ENCODE data around the gene MAPT.
"Not testable (repeated sequence)": the region's sequence is repeated elsewhere in the genome, so short reads cannot be mapped to it uniquely, and the experiment has no call there.

MAPT gene

DNA sequence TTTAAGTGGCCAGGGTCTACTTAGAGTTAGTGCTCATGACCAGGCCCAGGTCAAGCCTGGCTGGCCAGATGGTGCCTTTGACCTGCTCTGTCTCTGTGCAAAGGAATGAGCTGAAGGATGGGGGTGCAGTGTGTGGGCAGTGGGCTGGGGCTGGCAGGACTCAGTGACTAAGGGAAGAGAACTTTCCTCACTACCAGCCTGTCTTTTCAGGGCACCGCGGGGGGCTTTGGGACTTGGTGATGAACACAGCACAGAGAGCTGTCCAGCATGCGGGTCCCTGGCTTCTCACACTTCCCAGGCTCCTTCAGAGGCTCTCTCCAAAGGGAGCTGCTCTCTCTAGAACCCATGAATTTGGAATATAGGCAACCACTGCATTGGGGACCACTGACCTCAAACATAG, 61.7 kb downstream of the MAPT start:
- DNase-seq, result no peak

DNA sequence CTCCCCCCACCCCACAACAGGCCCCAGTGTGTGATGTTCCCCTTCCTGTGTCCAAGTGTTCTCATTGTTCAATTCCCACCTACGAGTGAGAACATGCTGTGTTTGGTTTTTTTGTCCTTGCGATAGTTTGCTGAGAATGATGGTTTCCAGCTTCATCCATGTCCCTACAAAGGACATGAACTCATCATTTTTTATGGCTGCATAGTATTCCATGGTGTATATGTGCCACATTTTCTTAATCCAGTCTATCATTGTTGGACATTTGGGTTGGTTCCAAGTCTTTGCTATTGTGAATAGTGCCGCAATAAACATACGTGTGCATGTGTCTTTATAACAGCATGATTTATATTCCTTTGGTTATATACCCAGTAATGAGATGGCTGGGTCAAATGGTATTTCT, 62.4 kb downstream of the MAPT start:
- DNase-seq, result not testable (repeated sequence)

DNA sequence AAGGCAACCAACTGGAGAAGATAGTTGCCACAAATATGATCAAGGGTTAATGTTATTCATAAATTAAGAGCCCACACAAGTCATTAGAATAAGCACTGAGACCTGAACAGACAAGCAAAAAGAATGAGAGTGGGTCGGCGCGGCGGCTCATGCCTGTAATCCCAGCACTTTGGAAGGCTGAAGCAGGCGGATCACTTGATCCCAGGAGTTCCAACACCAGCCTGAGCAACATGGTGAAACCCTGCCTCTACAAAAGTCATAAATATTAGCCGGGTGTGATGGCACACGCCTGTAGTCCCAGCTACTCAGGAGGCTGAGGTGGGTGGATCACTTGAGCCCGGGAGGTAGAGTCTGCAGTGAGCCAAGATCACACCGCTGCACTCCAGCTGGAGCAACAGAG, 64.0 kb downstream of the MAPT start:
- no peak for DNase-seq

DNA sequence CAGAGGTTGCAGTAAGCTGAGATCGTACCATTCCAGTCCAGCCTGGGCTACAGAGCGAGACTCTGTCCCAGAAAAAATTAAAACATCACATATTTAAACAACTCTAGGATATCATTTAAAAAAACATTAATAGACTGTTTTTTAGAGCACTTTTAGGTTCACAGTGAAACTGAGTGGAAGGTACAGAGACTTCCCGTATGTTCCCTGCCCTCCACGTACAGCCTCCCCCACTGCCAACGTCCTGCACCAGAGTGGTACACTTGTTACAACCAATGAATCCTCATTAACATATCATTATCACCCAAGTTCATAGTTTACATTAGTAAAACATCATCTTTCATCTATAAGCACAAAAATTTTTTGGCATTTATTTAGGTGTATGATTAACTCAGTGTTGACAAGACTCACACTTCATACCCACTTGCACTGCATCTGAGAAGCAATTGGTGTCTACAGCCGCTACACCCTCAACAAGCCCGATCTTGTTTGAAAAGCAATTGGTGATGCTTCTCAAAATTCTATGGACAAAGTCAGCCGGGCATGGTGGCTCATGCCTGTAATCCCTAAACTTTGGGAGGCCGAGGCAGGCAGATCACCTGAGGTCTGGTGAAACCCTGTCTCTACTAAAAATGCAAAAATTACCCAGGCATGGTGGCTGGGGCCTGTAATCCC, 64.8 kb downstream of the MAPT start:
- DNase-seq, result no peak

DNA sequence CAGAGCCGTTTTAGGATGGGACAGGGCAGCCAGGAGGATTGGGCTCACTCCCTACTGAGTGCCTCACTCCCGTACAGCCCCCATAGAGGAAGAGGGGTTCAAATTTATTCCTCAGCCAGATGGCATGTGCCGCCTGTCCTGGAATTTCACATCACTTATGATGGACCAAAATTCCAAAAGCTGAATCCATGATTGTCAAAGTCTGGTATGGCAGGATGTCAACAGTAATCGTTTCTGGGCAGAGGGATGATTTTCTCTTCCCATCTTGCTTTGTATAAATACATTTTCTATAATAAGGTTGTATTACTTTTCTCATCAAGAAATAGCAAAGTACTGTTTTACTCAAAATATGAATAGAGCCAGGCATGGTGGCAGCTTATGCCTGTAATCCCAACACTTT, 66.0 kb downstream of the MAPT start:
- no peak for DNase-seq

DNA sequence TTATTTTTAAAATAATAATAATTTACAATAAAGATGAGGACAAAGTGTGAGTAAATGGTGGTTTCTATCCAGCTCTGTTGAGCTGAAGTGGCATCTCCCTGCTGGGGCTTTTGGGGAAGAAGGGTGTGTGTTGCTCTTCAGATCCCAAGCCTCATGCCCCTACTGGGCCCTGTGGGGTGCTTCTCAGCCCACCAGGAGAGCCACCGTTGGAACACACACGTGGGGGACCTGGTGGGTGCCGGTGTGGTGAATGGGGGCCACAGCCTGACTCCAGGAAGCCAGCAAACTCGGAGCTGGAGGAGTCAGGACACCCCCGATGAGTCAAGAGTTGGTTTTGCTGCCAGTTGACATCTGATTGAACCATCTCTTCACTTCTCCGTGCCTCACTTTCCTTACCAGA, 66.9 kb downstream of the MAPT start:
- no peak for DNase-seq

DNA sequence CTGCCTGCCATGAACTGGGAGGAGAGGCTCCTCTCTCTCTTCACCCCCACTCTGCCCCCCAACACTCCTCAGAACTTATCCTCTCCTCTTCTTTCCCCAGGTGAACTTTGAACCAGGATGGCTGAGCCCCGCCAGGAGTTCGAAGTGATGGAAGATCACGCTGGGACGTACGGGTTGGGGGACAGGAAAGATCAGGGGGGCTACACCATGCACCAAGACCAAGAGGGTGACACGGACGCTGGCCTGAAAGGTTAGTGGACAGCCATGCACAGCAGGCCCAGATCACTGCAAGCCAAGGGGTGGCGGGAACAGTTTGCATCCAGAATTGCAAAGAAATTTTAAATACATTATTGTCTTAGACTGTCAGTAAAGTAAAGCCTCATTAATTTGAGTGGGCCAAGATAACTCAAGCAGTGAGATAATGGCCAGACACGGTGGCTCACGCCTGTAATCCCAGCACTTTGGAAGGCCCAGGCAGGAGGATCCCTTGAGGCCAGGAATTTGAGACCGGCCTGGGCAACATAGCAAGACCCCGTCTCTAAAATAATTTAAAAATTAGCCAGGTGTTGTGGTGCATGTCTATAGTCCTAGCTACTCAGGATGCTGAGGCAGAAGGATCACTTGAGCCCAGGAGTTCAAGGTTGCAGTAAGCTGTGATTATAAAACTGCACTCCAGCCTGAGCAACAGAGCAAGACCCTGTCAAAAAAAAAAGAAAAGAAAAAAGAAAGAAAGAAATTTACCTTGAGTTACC, 68.0 kb downstream of the MAPT start:
- no peak for DNase-seq

DNA sequence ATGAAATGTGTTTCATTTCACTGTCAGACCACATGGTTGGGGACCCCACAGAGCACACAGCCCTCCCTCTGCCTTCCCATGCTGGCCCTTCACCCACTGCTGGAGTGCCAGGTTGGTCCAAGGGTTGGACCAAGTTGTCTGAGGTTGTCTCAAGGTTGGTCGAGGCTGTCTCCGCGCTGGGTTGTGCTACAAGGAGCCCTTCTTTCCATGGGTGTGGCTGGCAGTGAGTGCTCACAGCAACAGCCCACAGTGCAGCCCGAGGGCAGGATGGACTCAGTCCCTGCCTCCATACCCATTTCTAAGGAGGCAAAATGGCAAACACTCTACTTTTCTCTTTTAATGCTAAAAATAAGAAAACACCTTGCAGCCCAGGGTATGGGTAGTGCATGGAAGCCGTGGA, 68.9 kb downstream of the MAPT start:
- DNase-seq, result no peak

DNA sequence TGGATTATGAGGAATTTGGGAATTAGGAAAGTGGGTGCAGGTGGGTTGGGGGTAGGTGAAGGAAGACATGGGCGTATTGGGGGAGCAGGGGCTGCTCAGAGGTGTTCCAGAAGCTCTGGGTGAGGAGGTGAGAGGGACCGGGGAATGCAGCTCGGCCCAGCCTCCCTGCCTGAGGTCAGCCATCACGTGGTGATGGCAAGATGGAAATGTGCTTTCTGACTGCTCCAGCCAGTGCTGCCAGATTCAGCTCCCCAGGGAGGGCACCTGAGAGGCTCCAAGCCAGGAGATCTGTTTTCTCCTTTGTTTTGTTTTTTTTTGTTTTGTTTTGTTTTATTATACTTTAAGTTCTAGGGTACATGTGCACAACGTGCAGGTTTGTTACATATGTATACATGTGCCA, 69.5 kb downstream of the MAPT start:
- DNase-seq, result no peak

DNA sequence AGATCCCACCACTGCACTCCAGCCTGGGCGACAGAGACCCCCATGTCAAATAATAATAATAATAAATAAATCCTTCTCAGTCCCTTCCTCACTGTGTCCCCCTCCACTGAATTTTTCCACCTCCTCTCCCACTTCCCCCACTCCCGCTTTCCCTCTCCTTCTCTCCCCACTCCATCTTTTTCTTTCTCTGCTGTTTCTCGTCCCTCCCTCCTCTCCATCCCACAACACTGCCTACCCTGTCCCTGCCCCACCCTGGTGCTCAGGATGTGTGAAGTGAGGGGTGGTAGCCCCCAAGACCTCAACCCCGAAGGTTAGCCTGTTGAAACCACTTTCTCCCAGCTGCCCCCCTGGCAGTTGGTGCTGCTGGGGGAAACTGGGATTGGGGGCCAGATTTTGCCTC, 70.3 kb downstream of the MAPT start:
- DNase-seq, result no peak

DNA sequence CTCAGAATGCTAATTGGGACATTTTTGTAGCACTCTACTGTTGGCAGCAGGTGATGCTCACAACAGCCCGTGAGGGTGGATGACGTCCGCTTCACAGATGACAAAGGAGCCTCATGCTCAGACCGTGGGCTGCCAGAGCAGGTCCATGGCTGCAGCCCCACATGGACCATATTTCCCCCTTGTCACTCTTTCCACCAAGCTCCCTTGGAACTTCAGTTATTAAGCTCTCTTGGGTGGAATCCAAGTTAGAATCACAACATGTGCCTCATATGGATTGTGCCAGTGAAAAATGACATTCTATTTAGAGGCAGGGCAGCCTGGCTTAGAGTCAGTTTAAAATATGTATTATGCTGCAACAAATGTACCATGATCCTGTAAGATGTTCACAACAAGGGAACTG, 71.5 kb downstream of the MAPT start:
- DNase-seq, result no peak

DNA sequence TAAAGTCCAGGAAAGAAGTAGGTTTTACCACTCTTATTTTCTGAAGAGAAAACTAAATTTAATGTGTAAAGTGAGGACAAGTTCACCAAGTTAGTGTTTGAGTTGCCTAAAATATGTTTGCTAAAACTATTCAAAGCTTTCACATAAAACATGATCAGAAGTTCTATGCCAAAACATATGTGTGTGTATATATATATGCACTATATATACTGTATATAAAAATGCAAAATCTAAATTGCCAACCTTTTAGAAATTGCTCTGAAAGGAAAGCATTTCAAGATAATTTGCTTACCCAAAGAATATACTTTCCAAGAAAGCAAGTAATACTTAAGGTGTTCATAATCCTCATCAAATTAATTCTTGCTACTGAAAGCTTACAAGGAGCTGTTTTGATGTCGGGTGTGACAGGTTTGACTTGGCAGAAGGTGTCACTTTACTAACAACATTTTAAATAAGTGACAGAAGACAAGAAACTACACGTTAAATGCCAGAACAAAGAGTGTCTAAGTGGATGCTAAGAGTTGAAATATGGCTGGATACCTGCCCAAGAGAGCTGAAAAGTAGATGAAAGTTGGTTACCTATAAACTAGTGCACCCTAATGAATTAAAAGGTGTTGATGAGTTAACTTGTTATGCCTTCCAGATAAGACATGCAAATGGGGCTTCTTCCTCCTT, 72.4 kb downstream of the MAPT start:
- DNase-seq, result no peak

DNA sequence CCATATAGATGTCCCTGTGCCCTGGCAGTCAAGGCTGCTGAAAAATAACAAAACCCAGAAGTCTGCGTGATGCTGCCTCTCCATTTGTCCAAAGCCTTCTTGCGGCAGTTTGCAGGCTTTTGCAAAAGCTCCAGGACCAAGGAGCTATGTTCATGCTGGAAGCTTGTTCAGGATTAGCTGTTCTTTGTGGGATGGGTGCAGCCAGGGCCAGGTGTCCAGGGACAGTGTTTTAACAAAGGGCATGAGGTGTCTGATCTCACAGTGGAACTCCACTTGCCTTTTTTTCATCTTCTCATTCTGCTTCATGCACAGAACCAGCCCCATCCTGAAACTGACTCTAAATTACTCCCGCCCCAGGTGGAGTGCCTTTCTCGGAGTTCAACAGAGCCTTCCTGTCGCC, 73.0 kb downstream of the MAPT start:
- DNase-seq, result no peak

DNA sequence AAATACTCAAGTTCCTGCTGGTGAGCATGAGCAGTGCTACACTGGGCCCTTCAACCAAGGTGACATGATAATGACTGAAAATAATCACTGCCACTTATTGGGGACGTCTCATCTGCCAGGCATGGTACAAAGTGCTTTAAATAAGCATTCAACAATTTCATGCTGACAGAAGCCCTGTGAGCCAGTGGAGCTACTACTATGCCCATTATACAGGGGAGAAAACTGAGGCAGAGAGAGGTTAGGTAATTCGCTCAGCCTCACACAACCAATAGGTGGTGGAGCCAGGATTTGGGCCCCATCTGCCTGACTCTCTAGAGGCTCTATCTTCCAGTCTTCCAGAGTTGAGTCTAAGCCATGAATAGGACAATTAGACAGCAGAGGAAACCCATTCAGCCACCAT, 74.4 kb downstream of the MAPT start:
- no peak for DNase-seq

DNA sequence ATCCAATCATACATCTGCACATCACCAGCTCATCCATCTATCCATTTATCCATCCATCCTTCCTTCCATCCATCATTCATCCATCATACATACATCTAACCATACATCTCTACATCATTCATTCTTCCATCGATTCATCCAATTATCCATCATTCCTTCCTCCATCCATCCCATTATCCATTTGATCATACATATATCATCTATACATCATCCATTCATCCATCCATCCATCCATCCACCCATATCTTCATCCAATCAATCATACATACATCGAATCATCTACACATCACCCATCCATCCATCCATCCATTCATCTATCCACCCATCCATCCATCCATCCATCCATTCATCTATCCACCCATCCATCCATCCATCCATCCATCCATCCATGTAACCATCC, 75.4 kb downstream of the MAPT start:
- DNase-seq, result no peak

DNA sequence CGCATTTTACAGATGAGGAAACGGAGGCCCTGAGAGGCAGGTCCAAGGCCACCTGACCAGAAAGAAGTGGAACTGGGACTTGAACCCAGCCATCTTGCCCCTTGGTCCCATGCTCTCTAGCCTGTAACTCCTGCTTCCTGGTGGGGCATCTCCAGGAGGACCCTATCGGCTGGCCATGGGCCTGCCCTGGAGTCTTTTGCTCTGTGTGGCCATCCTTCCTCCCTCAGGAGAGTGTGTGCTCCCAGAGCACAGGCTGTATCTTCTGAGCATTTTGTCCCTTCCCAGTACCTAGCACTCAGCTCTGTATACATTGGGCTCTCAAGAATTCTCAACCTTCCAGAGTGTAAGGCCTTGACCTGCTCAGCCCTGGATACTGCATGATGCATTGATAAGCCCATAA, 76.3 kb downstream of the MAPT start:
- DNase-seq, result no peak

DNA sequence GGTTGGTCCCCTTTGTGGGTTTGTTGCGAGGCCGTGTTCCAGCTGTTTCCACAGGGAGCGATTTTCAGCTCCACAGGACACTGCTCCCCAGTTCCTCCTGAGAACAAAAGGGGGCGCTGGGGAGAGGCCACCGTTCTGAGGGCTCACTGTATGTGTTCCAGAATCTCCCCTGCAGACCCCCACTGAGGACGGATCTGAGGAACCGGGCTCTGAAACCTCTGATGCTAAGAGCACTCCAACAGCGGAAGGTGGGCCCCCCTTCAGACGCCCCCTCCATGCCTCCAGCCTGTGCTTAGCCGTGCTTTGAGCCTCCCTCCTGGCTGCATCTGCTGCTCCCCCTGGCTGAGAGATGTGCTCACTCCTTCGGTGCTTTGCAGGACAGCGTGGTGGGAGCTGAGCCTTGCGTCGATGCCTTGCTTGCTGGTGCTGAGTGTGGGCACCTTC, 77.4 kb downstream of the MAPT start:
- DNase-seq, result no peak

DNA sequence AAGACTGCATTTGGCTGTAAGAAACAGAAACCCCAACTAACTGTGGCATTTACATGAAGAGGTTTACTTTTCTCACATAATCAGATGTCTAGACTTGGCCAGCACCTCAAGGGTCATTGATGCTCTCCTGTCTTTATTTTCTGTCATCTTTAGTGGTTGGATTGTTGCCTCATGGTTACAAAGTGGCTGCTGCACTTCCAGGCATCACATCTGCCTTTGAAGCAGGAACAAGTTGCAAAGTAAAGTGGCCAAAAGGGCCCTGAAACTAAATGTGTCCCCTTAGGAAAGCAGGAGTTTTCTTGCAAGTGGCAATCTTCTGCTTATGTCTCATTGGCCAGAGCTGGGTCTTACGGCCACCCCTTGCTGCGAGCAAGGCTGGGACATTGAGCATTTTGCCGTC, 78.2 kb downstream of the MAPT start:
- no peak for DNase-seq

DNA sequence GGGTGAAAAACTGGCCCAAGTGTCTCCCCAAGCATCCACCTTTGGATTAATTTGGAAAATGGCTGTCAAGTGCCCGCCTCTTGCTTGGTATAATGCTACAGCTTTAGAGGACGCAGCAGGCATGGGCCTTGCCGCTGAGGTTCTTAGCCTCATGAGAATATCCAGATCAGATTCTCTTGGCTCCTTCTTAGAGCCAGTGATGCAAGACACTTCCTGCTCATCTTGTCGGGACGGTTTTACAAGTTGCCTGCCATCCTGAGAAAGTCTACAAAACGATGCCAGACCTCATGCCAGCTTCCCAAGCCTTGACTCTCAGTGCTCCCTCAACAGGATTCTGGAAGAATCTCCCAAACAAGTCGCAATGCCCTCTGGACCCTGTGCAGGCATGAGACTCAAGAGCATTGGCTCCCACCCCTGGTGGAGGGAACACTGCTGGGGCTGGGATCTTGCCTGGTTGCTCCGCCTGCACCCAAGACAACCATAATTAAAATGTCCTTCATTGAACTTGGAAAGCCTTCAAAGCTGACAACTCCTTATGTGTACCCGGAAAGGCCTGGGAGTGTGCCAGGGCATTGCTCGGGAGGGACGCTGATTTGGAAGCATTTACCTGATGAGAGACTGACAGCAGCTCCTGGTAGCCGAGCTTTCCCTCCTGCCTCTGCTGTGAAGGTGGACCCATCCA, 78.9 kb downstream of the MAPT start:
- DNase-seq, result no peak

DNA sequence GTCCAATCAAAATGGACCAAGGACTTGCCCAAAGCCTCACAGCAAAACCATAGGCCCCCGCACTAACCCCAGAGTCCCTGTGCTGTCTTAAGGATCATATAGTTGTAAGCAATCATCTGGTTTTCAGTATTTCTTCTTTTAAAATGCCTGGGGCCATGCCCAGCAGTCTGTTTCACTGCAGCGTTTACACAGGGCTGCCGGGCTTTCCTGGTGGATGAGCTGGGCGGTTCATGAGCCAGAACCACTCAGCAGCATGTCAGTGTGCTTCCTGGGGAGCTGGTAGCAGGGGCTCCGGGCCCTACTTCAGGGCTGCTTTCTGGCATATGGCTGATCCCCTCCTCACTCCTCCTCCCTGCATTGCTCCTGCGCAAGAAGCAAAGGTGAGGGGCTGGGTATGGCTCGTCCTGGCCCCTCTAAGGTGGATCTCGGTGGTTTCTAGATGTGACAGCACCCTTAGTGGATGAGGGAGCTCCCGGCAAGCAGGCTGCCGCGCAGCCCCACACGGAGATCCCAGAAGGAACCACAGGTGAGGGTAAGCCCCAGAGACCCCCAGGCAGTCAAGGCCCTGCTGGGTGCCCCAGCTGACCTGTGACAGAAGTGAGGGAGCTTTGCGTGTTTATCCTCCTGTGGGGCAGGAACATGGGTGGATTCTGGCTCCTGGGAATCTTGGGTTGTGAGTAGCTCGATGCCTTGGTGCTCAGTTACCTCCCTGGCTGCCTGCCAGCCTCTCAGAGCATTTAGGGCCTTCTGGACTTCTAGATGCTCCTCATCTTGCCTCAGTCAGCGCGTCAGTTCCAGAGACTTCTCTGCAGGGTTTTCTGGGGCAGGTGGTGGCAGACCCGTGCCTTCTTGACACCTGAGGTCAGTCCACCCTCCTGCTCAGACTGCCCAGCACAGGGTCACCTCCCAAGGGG, 79.8 kb downstream of the MAPT start:
- DNase-seq, result no peak

DNA sequence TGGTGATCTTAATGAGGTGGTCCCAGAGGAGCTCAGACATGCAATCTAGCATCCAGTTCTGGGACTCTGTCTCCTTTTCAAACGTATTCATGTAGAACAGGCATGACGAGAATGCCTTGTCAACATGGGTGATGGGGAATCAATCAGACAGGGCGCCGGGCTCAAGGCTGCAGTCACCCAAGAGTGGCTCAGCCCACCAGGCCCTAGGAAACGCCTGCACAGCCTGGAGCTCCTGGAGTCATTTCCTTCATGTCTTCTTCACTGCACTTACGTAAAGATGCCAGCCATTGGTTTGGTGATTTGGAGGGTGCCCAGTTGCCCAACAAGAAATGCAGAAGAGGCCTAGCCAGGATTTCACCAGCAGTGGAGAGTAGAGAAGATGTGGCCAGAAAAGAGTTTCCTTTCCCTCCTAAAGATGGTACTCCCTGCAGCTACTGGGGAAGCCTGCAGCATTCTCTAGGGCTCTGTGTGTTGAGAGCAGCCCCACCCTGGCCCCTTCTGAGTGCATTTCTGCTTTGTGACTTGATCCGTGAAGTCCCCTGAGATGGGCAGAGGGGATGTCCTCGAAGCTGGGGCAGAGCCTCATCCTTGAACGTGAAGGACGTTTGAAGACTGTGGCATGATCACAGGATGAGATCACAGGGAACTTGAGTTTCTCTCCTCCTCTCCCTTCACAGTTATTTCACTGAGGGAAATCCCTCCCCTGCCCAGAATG, 80.7 kb downstream of the MAPT start:
- no peak for DNase-seq

Measured in NCI-H2029 treated with DMSO at 0.1 percent for 48 hours (cell line).